ENCODE data around the gene ANKRD65. TPM values are rescaled to one million over a fixed set of nuclear protein-coding genes. Genes with fewer than 3 reads are reported as not detected.

ANKRD65 gene
- total RNA-seq, 4 donors from 2014 or later: 4.1 to 15.4 (median 8.7) TPM

GRCh38 chr1:1395166-1395565, 25.9 kb downstream of the ANKRD65 start:
- TF ChIP-seq CTCF (IDR thresholded peaks at IDR 0.05; ENCODE audit: low read depth): no peak

- TF ChIP-seq CTCF (IDR thresholded peaks at IDR 0.05; ENCODE audit: low read depth): no peak
Observed at GRCh38 chr1:1394116-1394515, 27.0 kb downstream of the ANKRD65 start.

DNA sequence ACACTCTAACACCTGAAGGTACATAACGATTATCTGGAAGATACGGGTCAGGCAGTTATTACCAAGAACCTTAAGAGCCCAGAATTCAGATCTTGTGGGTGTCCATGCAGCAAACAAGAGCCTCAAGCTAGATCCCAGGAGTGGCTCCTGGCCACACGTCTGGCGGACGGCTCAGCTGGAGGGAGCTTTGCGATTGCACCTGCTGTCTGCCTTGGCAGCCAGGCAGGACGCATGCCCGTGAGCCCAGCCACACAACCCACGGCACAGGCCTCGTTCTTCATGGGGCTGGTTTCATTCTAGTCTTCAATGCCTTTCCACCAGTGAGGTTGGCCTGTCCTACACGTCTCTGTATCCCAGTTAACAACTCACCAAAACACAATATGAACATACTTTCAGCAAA, 27.6 kb downstream of the ANKRD65 start:
- no peak for TF ChIP-seq CTCF (IDR thresholded peaks at IDR 0.05; ENCODE audit: low read depth)

- TF ChIP-seq CTCF (IDR thresholded peaks at IDR 0.05; ENCODE audit: low read depth): no peak
Observed at GRCh38 chr1:1393014-1393413, 28.1 kb downstream of the ANKRD65 start.

GRCh38 chr1:1391225-1391624, 29.9 kb downstream of the ANKRD65 start:
- TF ChIP-seq CTCF (IDR thresholded peaks at IDR 0.05; ENCODE audit: low read depth): no peak

DNA sequence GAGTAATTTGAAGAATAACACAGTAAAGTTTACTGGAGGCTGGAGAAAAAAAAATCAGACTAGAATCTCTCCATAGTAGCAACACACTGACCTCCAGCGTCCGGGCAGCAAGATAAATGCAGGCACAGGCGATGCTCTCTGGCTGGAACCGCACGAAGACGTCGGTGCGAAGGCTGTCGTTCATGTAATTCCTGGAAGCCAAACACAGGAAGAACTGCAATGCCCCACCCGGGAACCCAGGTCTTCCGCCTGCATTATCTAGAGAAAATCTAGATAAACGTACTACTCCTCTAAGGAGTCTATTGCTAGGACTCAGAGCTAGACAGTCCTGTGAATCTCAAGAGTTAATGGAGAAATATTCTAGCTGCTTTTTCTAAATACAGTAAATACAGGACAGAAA, 30.4 kb downstream of the ANKRD65 start:
- TF ChIP-seq CTCF (IDR thresholded peaks at IDR 0.05; ENCODE audit: low read depth): no peak

DNA sequence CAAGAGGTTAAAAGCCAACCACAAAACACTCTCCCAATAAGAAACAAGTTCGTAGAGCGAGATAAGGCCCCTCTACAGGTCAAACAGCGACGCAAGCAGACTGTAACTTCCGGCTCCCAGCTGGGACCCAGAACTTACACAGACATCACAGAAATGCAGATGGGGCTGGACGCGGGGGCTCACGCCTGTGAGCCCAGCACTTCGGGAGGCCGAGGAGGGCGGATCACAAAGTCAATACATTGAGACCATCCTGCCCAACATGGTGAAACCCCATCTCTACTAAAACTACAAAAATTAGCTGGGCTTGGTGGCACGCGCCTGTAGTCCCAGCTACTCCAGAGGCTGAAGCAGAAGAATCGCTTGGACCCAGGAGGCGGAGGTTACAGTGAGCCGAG, 33.0 kb downstream of the ANKRD65 start:
- TF ChIP-seq CTCF (IDR thresholded peaks at IDR 0.05; ENCODE audit: low read depth): no peak
